RPMI8226 (cell line): Measurements from ENCODE around the gene LARP1.
A peak's percentile ranks its signal among the peaks of the same experiment; 100 is the strongest.
"Not testable (repeated sequence)": the region's sequence is repeated elsewhere in the genome, so short reads cannot be mapped to it uniquely, and the experiment has no call there.

Experiments
- DNase-seq: peaks from one replicate; pipeline ENCODE4 v3.0.0-alpha.2; 2015

Gene LARP1

GRCh38 chr5:154831451-154831850 lies 76.3 kb downstream of the LARP1 start:
- DNase-seq, result no peak

GRCh38 chr5:154832804-154833203 lies 77.6 kb downstream of the LARP1 start:
- DNase-seq, result not testable (repeated sequence)

GRCh38 chr5:154834053-154834452 lies 78.9 kb downstream of the LARP1 start:
- no peak for DNase-seq

GRCh38 chr5:154835701-154836052 lies 80.5 kb downstream of the LARP1 start:
- DNase-seq, result not testable (repeated sequence)

GRCh38 chr5:154836225-154836624 lies 81.0 kb downstream of the LARP1 start:
- no peak for DNase-seq

- DNase-seq, result no peak
Observed at GRCh38 chr5:154837009-154837901, 82.1 kb downstream of the LARP1 start.

- no peak for DNase-seq
Observed at GRCh38 chr5:154840435-154841272, 85.5 kb downstream of the LARP1 start.

GRCh38 chr5:154841273-154841661 lies 86.1 kb downstream of the LARP1 start:
- no peak for DNase-seq

GRCh38 chr5:154842689-154843530 lies 87.7 kb downstream of the LARP1 start:
- DNase-seq, result no peak

- no peak for DNase-seq
Observed at GRCh38 chr5:154844809-154845208, 89.6 kb downstream of the LARP1 start.

GRCh38 chr5:154849264-154849785 lies 94.1 kb downstream of the LARP1 start:
- DNase-seq, result no peak

GRCh38 chr5:154849791-154850201 lies 94.6 kb downstream of the LARP1 start:
- DNase-seq, result no peak

- DNase-seq, result no peak
Observed at GRCh38 chr5:154850255-154851062, 95.3 kb downstream of the LARP1 start, which contains the start of gene FAXDC2. Gene FAXDC2 (minus strand): TSS chr5:154850603. CDS start chr5:154838178, 12,425 bp downstream.

- no peak for DNase-seq
Observed at GRCh38 chr5:154851351-154851750, 96.2 kb downstream of the LARP1 start.

- DNase-seq, result peak; percentile 95
Observed at GRCh38 chr5:154857530-154858296, 102.5 kb downstream of the LARP1 start.

GRCh38 chr5:154858297-154858971 lies 103.3 kb downstream of the LARP1 start, which contains the start of gene CNOT8:
Gene CNOT8 (plus strand): TSS chr5:154858627. CDS start chr5:154863279, 4,652 bp downstream.
- peak; percentile 98 for DNase-seq

- peak; percentile 35 for DNase-seq
Observed at GRCh38 chr5:154858972-154859871, 104.0 kb downstream of the LARP1 start.

GRCh38 chr5:154860123-154860522 lies 104.9 kb downstream of the LARP1 start:
- no peak for DNase-seq

- no peak for DNase-seq
Observed at GRCh38 chr5:154860765-154861164, 105.6 kb downstream of the LARP1 start.
